GM23338 (cell line): ENCODE results near the gene PSMB10. TPM values are rescaled to one million over a fixed set of nuclear protein-coding genes. Genes with fewer than 3 reads are reported as not detected.

ENCODE experiments used
- ATAC-seq: fragments of 200-7000 bp; cut with Tn5 transposase; 3 replicates; pipeline ENCODE4 v1.9.1; 2020
- DNase-seq: peaks from one replicate; pipeline ENCODE4 v3.0.0-alpha.2; 2015; ENCODE audit warnings: low spot score
- H2AFZ ChIP-seq: fragments of 200-600 bp; sonication (generic); 2 replicates; pipeline ENCODE4 v1.8.0; 2016; ENCODE audit warnings: antibody characterized with exemption, mild to moderate bottlenecking, moderate library complexity
- H3F3A ChIP-seq: fragments of 200-600 bp; sonication (generic); replicated peaks from 2 replicates; pipeline ENCODE4 v1.8.0; 2017; ENCODE audit warnings: antibody characterized with exemption, mixed run types, low read depth
- H3K27ac ChIP-seq: fragments of 200-600 bp; sonication (generic); 2 replicates; pipeline ENCODE4 v1.6.1; 2016; ENCODE audit warnings: low read depth
- H3K27me3 ChIP-seq: fragments of 200-600 bp; sonication (generic); 2 replicates; pipeline ENCODE4 v1.8.0; 2016; ENCODE audit warnings: mild to moderate bottlenecking, mixed run types, moderate library complexity; ENCODE audit not compliant: insufficient read depth
- H3K36me3 ChIP-seq: fragments of 200-600 bp; sonication (generic); 2 replicates; pipeline ENCODE4 v1.8.0; 2016; ENCODE audit warnings: mild to moderate bottlenecking; ENCODE audit not compliant: insufficient read depth
- H3K4me1 ChIP-seq: fragments of 200-600 bp; sonication (generic); 2 replicates; pipeline ENCODE4 v1.8.0; 2016; ENCODE audit warnings: mild to moderate bottlenecking, moderate library complexity; ENCODE audit not compliant: insufficient read depth
- H3K4me2 ChIP-seq: fragments of 200-600 bp; sonication (generic); 2 replicates; pipeline ENCODE4 v1.7.1; 2017; ENCODE audit warnings: mixed run types
- H3K4me3 ChIP-seq: fragments of 200-600 bp; sonication (generic); 2 replicates; pipeline ENCODE4 v1.6.1; 2016; ENCODE audit warnings: mixed run types
- H3K79me2 ChIP-seq: fragments of 200-600 bp; sonication (generic); replicated peaks from 2 replicates; pipeline ENCODE4 v1.8.0; 2017; ENCODE audit warnings: mild to moderate bottlenecking; ENCODE audit not compliant: insufficient read depth
- H3K9me2 ChIP-seq: fragments of 200-600 bp; sonication (generic); 2 replicates; pipeline ENCODE4 v1.8.0; 2017; ENCODE audit not compliant: insufficient read depth
- H4K20me1 ChIP-seq: fragments of 200-600 bp; sonication (generic); replicated peaks from 2 replicates; pipeline ENCODE4 v1.8.0; 2017; ENCODE audit warnings: mild to moderate bottlenecking; ENCODE audit not compliant: insufficient read depth
- H3K27ac Mint-ChIP-seq: 2 replicates; pipeline ENCODE4 v1.8.0; 2020; ENCODE audit warnings: inconsistent platforms, mild to moderate bottlenecking, moderate library complexity, mixed read lengths
- H3K27me3 Mint-ChIP-seq: 3 replicates; pipeline ENCODE4 v1.8.0; 2022; ENCODE audit warnings: low read depth, mild to moderate bottlenecking, moderate library complexity, mixed read lengths, inconsistent platforms; ENCODE audit not compliant: insufficient read depth, poor library complexity
- H3K36me3 Mint-ChIP-seq: 3 replicates; pipeline ENCODE4 v1.8.0; 2021; ENCODE audit warnings: low read depth, mild to moderate bottlenecking, inconsistent platforms, moderate library complexity, mixed read lengths
- H3K4me1 Mint-ChIP-seq: 3 replicates; pipeline ENCODE4 v1.8.0; 2020; ENCODE audit warnings: mild to moderate bottlenecking, inconsistent platforms, mixed read lengths
- H3K4me3 Mint-ChIP-seq: 3 replicates; pipeline ENCODE4 v1.8.0; 2021; ENCODE audit warnings: moderate library complexity, mild to moderate bottlenecking, inconsistent platforms, mixed read lengths
- H3K9me3 Mint-ChIP-seq: 3 replicates; pipeline ENCODE4 v1.8.0; 2020; ENCODE audit warnings: moderate library complexity, mild to moderate bottlenecking, inconsistent platforms, mixed read lengths
- EZH2 ChIP-seq: fragments of 200-600 bp; sonication (generic); IDR thresholded peaks from one replicate; pipeline ENCODE4 v1.8.0; 2017; ENCODE audit warnings: antibody characterized with exemption, mild to moderate bottlenecking, low read depth; ENCODE audit not compliant: unreplicated experiment
- EZH2phosphoT487 ChIP-seq: fragments of 200-600 bp; sonication (generic); IDR thresholded peaks from one replicate; pipeline ENCODE4 v1.8.1; 2018; ENCODE audit warnings: antibody characterized with exemption; ENCODE audit not compliant: unreplicated experiment
- NANOG ChIP-seq: IDR thresholded peaks from 2 replicates; pipeline ENCODE4 v1.6.1; 2016; ENCODE audit warnings: antibody characterized with exemption, borderline replicate concordance
- POLR2AphosphoS5 ChIP-seq: IDR thresholded peaks from 2 replicates; pipeline ENCODE4 v1.6.1; 2016; ENCODE audit warnings: antibody characterized with exemption, low read depth
- REST ChIP-seq: IDR thresholded peaks from one replicate; pipeline ENCODE4 v1.6.1; 2018; ENCODE audit warnings: antibody characterized with exemption; ENCODE audit not compliant: unreplicated experiment
- STAT1 ChIP-seq: IDR thresholded peaks from one replicate; pipeline ENCODE4 v1.6.1; 2016; ENCODE audit warnings: antibody characterized with exemption; ENCODE audit not compliant: unreplicated experiment
- ZNF114 ChIP-seq: fragments of 250-450 bp; sonication (Bioruptor Pico); IDR thresholded peaks from 2 replicates; pipeline ENCODE4 v1.5.0; 2020; ENCODE audit warnings: mild to moderate bottlenecking, moderate library complexity
- ZNF331 ChIP-seq: fragments of 250-450 bp; sonication (Bioruptor Pico); IDR thresholded peaks from 2 replicates; pipeline ENCODE4 v1.5.0; 2020; ENCODE audit warnings: low read depth, mild to moderate bottlenecking, moderate library complexity
- polyA plus RNA-seq: library from polyadenylated mRNA; unstranded; fragments of >200 nt; fragmentation: Nextera tagmentation; extraction: Ambion mirVana; gene quantifications from 2 replicates; pipeline ENCODE4 v1.2.1, GENCODE V29; 2016
- total RNA-seq: library from RNA; depleted of rRNA; stranded (reverse); fragments of >200 nt; shearing (Covaris generic); gene quantifications from 2 replicates; pipeline ENCODE4 v1.2.3, GENCODE V29; 2014
- TF ChIP-seq, protein P1 (sequence below): IDR thresholded peaks from 2 replicates; pipeline ENCODE4 v1.6.1; 2016; ENCODE audit warnings: antibody characterized with exemption
- TF ChIP-seq, protein P2 (sequence below), 2 experiments: fragments of 200-600 bp in 1 of 2; sonication (generic) in 1 of 2; conservative IDR thresholded peaks; 2 replicates each; pipeline versions ENCODE4 v1.5.1 to v1.6.1; 2016 to 2017; ENCODE audit warnings: antibody characterized with exemption in 2 of 2, low read depth in 2 of 2, mild to moderate bottlenecking in 2 of 2, moderate library complexity in 1 of 2

The PSMB10 gene
- total and polyA plus RNA-seq, 2 experiments from 2014 or later = 27.5 to 114 TPM

DNA sequence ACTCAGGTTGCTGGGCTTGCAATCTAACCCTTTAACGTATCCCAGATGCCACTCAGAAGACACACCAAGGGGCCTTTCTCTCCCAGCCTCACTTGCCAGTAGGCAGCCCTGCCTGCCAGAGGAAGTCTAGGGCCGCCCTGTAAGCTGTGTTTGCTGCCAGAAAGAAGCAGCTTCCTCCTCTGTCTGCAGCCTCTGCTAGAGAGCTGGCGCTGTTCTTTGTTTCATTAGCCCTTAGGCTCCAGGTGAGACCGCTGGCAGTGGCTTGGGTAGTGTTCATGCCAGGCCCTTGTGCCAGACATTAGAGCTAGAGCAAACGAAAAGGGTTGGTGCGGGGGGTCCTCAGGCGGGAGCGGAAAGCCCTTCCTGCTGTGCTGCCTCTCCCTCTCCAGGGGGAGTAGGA lies 13.9 kb downstream of the PSMB10 start:
- H3K4me2 ChIP-seq = no peak overlapping the region
- H3K36me3 Mint-ChIP-seq = no peaks in the 10 kb centered on the region; the same call in 2 of the 3 replicates
- H4K20me1 ChIP-seq = no peaks in the 10 kb centered on the region; the same call in 1 of the 2 replicates
- no peak overlapping the region; the same call in 2 of the 3 replicates for H3K4me3 Mint-ChIP-seq
- no peaks in the 10 kb centered on the region for H3K9me3 Mint-ChIP-seq
- H2AFZ ChIP-seq = no peak overlapping the region
- H3K27ac ChIP-seq = no peak overlapping the region; the same call in 1 of the 2 replicates
- H3F3A ChIP-seq = 0 out of 2 replicates have a peak, but pooled peaks cover 6% of the 10 kb centered on the region
- H3K36me3 ChIP-seq = no peaks in the 10 kb centered on the region
- ATAC-seq (peak; percentile 14), DNase-seq (no peak)
- H3K27me3 Mint-ChIP-seq = peaks cover 12% of the 10 kb centered on the region
- peaks cover 6% of the 10 kb centered on the region; the same call in 1 of the 2 replicates for H3K4me1 ChIP-seq
- H3K9me2 ChIP-seq = no peaks in the 10 kb centered on the region
- peaks cover 19% of the 10 kb centered on the region for H3K4me1 Mint-ChIP-seq
- H3K27ac Mint-ChIP-seq = no peak overlapping the region
- TF ChIP-seq NANOG = no peak
- no peak for TF ChIP-seq REST
- TF ChIP-seq STAT1 = no peak
- TF ChIP-seq EZH2 = no peak
- no peak for TF ChIP-seq ZNF331 (CRISPR knock-in tag)
- TF ChIP-seq EZH2phosphoT487 = no peak
- TF ChIP-seq POLR2AphosphoS5 = no peak
- TF ChIP-seq, protein P1, sequence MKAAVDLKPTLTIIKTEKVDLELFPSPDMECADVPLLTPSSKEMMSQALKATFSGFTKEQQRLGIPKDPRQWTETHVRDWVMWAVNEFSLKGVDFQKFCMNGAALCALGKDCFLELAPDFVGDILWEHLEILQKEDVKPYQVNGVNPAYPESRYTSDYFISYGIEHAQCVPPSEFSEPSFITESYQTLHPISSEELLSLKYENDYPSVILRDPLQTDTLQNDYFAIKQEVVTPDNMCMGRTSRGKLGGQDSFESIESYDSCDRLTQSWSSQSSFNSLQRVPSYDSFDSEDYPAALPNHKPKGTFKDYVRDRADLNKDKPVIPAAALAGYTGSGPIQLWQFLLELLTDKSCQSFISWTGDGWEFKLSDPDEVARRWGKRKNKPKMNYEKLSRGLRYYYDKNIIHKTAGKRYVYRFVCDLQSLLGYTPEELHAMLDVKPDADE = no peak
- TF ChIP-seq, protein P2, sequence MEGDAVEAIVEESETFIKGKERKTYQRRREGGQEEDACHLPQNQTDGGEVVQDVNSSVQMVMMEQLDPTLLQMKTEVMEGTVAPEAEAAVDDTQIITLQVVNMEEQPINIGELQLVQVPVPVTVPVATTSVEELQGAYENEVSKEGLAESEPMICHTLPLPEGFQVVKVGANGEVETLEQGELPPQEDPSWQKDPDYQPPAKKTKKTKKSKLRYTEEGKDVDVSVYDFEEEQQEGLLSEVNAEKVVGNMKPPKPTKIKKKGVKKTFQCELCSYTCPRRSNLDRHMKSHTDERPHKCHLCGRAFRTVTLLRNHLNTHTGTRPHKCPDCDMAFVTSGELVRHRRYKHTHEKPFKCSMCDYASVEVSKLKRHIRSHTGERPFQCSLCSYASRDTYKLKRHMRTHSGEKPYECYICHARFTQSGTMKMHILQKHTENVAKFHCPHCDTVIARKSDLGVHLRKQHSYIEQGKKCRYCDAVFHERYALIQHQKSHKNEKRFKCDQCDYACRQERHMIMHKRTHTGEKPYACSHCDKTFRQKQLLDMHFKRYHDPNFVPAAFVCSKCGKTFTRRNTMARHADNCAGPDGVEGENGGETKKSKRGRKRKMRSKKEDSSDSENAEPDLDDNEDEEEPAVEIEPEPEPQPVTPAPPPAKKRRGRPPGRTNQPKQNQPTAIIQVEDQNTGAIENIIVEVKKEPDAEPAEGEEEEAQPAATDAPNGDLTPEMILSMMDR (conservative IDR thresholded peaks at IDR 0.05; ENCODE audit: low read depth in 2 of 2) = no peak; a peak in 1 of 4 replicates
- no peak for TF ChIP-seq ZNF114 (CRISPR knock-in tag)
- H3K4me3 ChIP-seq = no peak overlapping the region
- H3K27me3 ChIP-seq = no peaks in the 10 kb centered on the region
- no peaks in the 10 kb centered on the region for H3K79me2 ChIP-seq
